Upper lobe of right lung (tissue), 1 donor: Measurements from ENCODE around the gene TNFAIP8. TPM values are rescaled to one million over a fixed set of nuclear protein-coding genes. Genes with fewer than 3 reads are reported as not detected.

Experiments used
- ATAC-seq: fragments of 200-7000 bp; cut with Tn5 transposase; one replicate; pipeline ENCODE4 v1.9.1; 2020; ENCODE audit warnings: mild to moderate bottlenecking, moderate library complexity
- DNase-seq: peaks from one replicate; pipeline ENCODE4 v3.0.0-alpha.2; 2020
- H3K27ac ChIP-seq: fragments of 200-600 bp; one replicate; pipeline ENCODE4 v1.8.0; 2022
- H3K27me3 ChIP-seq: fragments of 200-600 bp; one replicate; pipeline ENCODE4 v1.8.0; 2022; ENCODE audit warnings: mild to moderate bottlenecking
- H3K36me3 ChIP-seq: fragments of 200-600 bp; one replicate; pipeline ENCODE4 v1.8.0; 2022
- H3K4me1 ChIP-seq: fragments of 200-600 bp; one replicate; pipeline ENCODE4 v1.8.0; 2022
- H3K4me3 ChIP-seq: fragments of 200-600 bp; one replicate; pipeline ENCODE4 v1.8.0; 2022; ENCODE audit warnings: mild to moderate bottlenecking
- H3K9me3 ChIP-seq: fragments of 200-600 bp; one replicate; pipeline ENCODE4 v1.8.0; 2022
- intact Hi-C: fragments of 100-400 bp; cut with DNase I; formaldehyde crosslinking; loops from one replicate; pipeline ENCODE4 v1.11.0; 2022
- total RNA-seq: library from RNA; stranded (reverse); fragmentation: NEBNext Ultra II Directional; extraction: Animal tissue kit (Norgen Biotek cat#: 25700); gene quantifications from one replicate; pipeline ENCODE4 v1.2.1, GENCODE V29; 2021
- TF ChIP-seq, protein P1 (sequence below): fragments of 200-600 bp; IDR thresholded peaks from one replicate; pipeline ENCODE4 v1.8.0; 2022; ENCODE audit warnings: antibody characterized with exemption
- donor health status: DM: no; HTN: yes; CAD: no; lungs with severe emphysema.

The TNFAIP8 gene
- total RNA-seq, 1 donor from 2014 or later, result 22.4 TPM

DNA sequence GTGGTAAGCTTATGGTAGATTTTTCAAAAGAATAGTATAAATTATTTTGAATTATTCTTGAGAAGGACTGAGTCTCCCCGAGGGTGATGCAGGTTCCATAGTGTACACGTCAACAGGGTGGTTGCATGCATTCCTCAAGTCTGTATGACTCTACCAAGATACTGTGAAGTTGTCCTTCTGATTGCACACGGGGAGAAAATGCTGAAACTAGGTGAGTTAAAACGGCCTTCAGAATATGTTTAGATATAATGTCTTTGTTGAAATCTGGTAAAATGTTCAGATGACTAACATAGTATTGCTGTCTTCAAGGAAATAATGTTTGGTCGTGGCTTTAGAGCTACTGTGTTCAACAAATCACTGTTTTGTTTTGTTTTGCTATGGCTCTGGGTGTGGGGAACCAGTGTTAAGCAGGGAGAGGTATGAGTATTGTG lies 22.4 kb upstream of the TNFAIP8 start:
- intact Hi-C loops, result no loop called here
- TF ChIP-seq, protein P1, sequence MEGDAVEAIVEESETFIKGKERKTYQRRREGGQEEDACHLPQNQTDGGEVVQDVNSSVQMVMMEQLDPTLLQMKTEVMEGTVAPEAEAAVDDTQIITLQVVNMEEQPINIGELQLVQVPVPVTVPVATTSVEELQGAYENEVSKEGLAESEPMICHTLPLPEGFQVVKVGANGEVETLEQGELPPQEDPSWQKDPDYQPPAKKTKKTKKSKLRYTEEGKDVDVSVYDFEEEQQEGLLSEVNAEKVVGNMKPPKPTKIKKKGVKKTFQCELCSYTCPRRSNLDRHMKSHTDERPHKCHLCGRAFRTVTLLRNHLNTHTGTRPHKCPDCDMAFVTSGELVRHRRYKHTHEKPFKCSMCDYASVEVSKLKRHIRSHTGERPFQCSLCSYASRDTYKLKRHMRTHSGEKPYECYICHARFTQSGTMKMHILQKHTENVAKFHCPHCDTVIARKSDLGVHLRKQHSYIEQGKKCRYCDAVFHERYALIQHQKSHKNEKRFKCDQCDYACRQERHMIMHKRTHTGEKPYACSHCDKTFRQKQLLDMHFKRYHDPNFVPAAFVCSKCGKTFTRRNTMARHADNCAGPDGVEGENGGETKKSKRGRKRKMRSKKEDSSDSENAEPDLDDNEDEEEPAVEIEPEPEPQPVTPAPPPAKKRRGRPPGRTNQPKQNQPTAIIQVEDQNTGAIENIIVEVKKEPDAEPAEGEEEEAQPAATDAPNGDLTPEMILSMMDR, result no peak
- no peaks in the 10 kb centered on the region for H3K9me3 ChIP-seq
- H3K36me3 ChIP-seq, result no peaks in the 10 kb centered on the region
- no peak overlapping the region for H3K4me3 ChIP-seq
- H3K27ac ChIP-seq, result no peak overlapping the region
- no peaks in the 10 kb centered on the region for H3K27me3 ChIP-seq
- DNase-seq (no peak), ATAC-seq (no peak)
- H3K4me1 ChIP-seq, result peaks cover 14% of the 10 kb centered on the region

DNA sequence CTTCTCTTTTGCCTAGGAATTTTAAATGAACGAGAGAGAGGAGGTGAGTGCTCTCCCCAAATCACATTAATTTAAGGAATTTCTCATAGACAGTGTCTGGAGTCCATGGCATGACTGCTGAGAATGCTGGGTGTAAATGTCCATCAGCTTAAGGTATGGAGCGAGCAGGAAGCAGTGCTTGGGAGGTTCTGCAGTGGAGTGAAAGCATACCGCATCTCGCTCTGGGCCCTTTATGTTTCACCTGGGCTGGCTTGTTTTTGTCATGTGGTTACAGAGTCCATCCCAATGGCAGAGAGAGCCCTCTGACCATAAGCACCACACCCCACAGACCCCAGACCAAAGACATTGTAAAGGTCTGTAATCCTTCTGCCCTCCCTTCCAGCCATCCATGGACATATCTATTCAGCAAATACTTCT lies 20.6 kb upstream of the TNFAIP8 start:
- H3K27ac ChIP-seq, result no peak overlapping the region
- ATAC-seq (no peak), DNase-seq (no peak)
- no peak overlapping the region for H3K4me3 ChIP-seq
- TF ChIP-seq, protein P1, result no peak
- H3K27me3 ChIP-seq, result no peaks in the 10 kb centered on the region
- no peaks in the 10 kb centered on the region for H3K36me3 ChIP-seq
- H3K4me1 ChIP-seq, result peaks cover 10% of the 10 kb centered on the region
- no peaks in the 10 kb centered on the region for H3K9me3 ChIP-seq
- intact Hi-C loops, result no loop called here

DNA sequence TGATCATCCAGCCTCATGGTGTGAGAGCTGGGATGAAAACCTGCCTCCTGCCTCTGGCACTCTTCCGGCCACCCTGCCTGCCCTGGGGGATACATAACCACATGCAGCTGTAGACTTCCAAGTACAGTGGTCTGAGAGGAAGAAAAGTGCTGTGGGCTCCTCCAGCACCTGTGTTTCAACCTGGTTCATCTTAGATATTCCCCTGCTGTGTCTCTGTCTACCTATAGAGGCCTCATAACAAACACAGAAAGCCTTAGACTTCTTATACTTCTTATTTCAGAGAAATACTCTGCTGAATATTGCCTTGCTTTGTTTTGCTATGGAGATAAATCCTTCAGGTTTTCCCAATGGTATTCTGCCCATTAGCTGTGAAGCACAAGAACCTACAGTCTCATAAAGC lies 19.6 kb upstream of the TNFAIP8 start:
- TF ChIP-seq, protein P1, result no peak

DNA sequence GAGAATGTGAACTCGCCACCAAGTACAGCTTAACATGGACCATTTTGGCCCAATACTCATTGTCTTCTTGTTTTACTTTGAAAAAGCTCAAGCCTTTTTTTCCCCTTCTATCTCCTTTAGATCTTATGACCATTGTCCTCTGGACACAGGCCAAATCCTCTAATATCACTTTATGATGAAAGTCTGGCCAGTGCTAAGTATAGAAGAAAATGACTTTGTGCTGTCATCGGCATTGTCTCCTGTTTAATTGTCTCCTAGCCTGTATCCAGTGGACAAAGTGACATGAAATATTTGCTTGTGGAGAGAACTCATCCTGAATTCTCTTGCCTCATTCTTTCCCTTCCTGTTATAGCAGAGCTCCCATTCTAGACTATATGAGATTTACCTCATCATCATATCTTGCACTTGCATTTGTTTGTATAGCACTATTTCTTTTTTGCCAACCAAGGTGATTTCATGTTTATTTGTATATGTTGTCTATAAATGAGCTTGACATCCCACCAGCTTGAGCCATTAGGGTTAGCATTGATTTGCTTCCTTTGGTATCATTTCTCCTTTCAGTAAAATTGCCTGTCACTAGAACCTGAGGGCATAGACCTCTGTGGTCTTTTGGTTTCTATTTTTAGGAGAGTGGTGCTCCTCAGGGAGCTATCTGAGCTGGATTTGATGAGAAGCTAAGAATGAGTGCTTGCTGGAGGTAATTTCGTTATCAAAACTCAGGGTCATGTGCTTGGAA lies 18.8 kb upstream of the TNFAIP8 start:
- TF ChIP-seq, protein P1, result no peak
- ATAC-seq, result no peak
- intact Hi-C loops, result no loop called here
- H3K36me3 ChIP-seq, result no peaks in the 10 kb centered on the region
- no peak overlapping the region for H3K4me3 ChIP-seq
- no peak overlapping the region for H3K27ac ChIP-seq
- H3K9me3 ChIP-seq, result no peaks in the 10 kb centered on the region
- no peak for DNase-seq
- H3K4me1 ChIP-seq, result peaks cover 12% of the 10 kb centered on the region
- H3K27me3 ChIP-seq, result no peaks in the 10 kb centered on the region

More for the DNA sequence above, 19.6 kb upstream of the TNFAIP8 start:
- Histone ChIP-seq H3K27ac (no peak overlapping the region), H3K4me3 (no peak overlapping the region), H3K9me3 (no peaks in the 10 kb centered on the region), H3K27me3 (no peaks in the 10 kb centered on the region), H3K36me3 (no peaks in the 10 kb centered on the region), H3K4me1 (peaks cover 10% of the 10 kb centered on the region)
- intact Hi-C loops, result no loop called here
- ATAC-seq (no peak), DNase-seq (no peak)

DNA sequence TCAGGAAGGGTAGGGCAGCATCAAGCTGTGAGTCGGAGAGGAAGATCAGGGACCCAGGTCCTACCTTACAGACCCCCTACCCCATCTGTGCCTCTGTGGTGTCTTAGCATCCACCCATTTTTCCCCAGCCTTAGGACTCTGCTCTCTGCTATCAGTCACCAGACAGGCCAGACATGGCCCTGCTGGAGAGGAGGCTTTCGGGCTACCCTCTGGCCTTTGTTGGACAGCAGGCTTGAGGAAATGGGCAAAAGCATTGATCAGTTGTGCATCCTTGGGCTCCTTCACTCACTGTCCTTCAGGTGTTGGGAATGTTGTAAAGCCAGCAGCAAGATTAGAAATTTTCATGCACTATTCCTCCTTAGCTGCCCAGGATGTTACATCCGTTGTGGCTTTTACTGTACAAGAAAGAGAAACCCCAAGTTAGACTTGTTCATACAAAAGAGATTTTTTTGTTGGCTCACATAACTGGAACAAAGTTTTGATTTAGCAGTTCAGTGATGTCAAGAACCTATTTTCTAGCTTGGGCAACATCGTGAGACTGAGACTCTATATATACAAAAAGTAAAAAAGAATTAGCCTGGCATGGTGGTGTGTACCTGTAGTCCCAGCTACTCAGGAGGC lies 17.4 kb upstream of the TNFAIP8 start:
- H3K27ac ChIP-seq, result no peak overlapping the region
- TF ChIP-seq, protein P1, result no peak
- intact Hi-C loops, result no loop called here
- ATAC-seq (no peak), DNase-seq (no peak)
- H3K27me3 ChIP-seq, result no peaks in the 10 kb centered on the region
- no peaks in the 10 kb centered on the region for H3K9me3 ChIP-seq
- H3K4me3 ChIP-seq, result no peak overlapping the region
- H3K4me1 ChIP-seq, result peaks cover 22% of the 10 kb centered on the region
- no peaks in the 10 kb centered on the region for H3K36me3 ChIP-seq
